Stimulated activated CD4-positive, alpha-beta T cell treated with anti-CD3 and anti-CD28 coated beads, Interleukin-12 subunit alpha, Interleukin-12 subunit beta, amount 100 ng/mL, for 4 hours (primary cell): Measurements from ENCODE around the gene STAT3.

Source experiments
- DNase-seq: peaks from one replicate; pipeline ENCODE4 v3.0.0-alpha.2; 2020

Gene STAT3

DNA sequence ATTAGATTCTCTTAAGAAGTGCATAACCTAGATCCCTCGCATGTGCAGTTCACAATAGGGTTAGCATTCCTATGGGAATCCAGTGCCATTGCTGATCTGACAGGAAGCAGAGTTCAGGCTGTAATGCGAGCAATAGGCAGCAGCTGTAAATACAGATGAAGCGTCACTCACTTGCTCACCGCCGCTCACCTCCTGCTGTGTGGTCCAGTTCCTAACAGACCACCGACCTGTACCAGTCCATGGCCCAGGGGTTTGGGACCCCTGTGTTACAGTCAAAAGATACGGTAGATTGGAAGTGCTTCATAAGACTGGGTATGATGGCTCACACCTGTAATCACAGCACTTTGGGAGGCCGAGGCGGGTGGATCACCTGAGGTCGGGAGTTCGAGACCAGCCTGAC is 97.1 kb downstream of the STAT3 start:
- no peak for DNase-seq

DNA sequence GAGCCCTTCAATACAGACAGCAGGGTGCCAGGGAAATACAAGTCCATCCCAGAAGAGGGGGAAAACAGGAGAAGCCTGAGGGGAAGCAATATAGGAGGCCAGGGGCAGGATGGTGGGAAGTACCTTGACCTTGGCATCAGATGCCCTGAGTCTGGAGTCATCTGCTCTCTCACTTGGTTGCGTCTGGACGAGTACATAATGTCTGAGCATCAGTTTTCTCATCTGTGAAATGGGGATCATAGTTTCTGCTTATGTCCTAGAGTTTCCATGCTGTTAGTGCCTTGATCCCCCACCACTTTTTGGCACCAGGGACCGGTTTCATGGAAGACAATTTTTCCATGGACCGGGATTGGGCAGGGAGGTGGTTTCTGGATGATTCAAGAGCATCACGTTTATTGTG is 97.7 kb downstream of the STAT3 start:
- no peak for DNase-seq

DNA sequence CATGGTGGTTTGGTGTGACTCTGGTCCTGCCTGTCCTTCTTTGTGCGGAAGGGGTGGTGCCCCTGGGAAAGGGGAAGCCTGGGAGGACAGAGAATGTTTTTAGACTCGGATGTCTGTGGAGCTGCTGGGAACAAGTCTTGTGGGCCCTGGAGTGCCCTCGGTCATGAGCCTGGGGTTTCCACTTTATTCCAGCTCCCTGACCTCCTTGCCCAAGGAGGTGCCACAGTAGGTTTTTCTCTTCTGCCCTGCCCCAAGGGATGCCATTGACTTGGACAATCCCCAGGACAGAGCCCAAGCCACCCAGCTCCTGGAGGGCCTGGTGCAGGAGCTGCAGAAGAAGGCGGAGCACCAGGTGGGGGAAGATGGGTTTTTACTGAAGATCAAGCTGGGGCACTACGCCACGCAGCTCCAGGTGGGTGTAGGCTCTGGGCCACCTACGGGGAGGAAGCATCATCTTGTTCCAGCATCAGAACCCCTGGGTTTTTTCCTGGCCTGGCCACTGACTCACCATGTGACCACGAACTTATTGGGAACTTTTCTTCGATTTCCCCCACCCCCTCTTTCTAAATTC is 98.5 kb downstream of the STAT3 start:
- DNase-seq = peak; percentile 69

DNA sequence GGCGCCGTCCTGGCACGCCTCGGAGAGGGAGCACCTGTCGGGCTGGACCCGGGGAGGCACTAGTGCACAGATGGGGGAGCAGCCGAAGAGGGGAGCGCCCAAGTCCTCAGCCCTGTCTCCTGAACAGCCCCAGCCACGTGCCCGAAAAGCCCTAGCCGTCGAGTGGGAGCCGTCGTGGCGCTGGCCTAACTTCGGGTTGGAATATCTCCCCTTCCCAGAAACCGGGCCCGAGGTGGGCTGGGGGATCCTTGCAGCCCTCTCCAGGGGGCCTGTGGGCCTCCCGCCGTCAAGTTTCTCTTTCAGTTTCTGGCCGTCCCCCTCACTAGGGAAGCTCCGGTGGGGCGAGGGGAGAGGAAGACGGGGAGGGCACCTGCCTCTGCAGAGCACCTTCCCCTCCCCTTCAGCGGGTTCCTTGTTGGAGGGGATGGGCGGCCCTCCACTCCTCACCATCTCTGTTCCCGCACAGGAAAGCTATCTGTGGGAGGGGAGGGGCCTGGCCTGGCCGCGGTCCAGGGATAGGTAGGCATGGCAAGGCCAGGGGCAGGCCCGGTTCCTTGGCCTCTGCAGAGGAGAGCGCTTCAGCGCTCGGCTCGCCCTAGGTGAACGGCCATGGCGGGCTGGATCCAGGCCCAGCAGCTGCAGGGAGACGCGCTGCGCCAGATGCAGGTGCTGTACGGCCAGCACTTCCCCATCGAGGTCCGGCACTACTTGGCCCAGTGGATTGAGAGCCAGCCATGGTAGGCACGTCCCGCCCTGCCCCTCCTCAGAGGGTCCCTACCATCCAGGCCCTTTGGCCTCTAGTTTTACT is 99.2 kb downstream of the STAT3 start:
- DNase-seq = peak; percentile 65

DNA sequence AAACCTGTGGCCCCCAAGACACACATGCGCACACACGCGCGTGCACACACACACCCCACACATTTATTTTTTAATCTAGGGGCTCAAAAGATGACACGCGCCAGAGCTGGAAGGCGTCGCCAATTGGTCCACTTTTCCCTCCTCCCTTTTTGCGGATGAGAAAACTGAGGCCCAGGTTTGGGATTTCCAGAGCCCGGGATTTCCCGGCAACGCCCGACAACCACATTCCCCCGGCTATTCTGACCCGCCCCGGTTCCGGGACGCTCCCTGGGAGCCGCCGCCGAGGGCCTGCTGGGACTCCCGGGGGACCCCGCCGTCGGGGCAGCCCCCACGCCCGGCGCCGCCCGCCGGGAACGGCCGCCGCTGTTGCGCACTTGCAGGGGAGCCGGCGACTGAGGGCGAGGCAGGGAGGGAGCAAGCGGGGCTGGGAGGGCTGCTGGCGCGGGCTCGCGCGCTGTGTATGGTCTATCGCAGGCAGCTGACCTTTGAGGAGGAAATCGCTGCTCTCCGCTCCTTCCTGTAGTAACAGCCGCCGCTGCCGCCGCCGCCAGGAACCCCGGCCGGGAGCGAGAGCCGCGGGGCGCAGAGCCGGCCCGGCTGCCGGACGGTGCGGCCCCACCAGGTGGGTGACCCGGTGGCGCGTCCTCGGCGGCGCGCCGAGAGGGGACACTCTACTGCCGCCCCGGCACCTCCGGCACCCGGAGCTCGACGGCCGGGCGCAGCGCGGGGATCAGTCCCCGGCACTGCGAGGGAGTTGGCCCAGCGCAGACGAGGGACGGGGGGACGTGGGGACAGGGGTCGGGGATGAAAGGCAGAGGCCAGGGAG is 100.1 kb downstream of the STAT3 start, which contains the start of gene STAT5A:
Gene STAT5A (plus strand): TSS at position 522 of the 826 bp plus-strand sequence. CDS start 914 bp downstream, outside the sequence.
- DNase-seq = peak; percentile 67

DNA sequence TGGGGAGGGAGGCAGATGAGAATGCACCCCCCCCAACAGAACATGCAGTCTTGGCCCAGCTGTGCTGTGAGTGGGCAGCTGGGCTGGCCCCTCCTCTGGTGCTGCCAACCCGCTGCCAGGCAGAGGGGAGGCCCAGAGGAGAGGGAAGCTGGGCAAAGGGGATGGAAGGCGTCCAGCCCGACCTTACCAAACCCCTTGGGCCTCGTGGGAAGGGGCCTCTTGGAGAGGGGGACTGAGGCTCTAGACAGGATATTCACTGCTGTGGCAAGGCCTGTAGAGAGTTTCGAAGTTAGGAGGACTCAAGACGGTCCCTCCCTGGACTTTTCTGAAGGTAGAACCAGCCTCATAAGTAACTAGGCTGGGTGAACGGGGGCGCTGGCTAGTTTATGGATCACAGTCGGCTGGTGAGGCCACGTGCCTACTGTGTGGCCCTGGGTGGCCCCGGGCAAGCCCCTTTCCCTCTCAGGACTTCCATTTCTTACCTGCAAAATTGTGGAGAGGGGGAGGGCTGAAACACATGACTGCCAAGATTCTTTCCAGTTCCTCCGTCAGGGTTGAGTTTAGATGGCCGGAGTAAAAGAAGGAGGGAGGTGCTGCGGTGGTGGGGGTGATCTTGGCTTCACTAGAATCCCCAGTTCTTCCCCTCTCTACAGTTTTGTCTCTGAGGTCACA is 100.8 kb downstream of the STAT3 start:
- peak; percentile 41 for DNase-seq

DNA sequence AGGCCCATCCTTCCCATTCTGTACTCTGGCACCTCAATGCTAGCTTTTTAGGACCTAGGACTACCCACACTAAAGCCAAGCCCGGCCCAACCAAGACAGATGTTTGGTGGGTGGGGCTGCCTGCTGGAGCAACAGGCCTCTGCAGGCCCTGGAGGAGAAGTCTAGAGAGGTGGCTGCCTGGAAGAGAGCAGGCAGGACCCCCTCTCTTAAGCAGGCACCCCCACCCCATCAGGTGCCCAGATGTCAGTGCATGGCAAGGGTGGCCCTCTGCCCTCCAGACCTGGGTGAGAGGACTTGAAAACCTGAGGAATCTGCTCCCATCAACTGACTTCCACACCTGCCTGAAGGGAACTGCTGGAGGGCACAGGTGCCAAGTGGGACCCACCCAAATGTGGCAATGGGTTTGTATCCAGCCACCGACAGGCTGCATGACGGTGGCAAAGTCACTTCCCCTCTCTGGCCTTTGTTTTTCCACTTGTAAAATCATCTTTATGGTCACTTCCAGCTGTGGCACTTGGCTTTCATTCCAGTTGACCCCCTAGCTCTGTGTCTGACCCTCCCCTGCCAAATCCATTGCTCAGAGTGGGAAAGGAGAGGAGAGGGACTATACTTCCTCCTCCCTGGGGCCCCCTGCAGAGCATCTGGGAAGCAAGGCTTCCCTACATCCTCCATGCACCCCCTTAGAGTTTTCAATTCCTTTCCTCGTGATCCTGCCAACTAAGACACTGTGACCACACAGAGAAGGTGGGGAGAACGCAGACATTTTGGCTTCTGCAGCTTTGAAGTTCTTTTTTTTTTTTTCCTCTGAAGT is 101.6 kb downstream of the STAT3 start:
- no peak for DNase-seq

DNA sequence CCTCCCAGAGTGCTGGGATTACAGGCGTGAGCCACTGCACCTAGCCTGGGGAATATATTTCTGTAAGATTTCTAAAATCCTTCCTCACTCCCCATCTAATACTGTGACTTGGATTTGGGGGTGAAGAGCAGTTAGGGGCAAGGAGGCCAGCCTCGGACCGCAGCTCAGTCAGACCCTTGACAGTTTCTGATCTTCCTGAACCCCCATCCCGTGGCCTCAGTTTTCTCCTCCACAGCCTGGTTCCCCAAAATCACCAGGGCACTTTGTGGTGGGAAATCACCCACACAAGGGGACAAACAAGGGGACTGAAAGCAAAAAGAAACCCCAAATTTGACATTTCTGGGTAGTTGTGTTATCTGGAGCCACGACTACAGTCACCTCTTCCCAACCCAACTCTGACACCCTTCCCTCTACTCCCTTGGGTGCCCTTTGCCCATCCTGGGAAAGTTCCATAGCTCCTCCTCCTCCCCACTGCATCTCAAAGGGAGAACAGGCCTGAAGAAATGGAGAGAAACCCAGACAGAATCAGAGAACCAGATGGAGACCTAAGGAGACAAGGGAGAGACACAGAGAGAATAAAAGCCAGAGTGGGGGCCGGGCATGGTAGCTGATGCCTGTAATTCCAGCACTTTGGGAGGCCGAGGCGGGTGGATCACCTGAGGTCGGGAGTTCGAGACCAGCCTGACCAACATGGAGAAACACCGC is 102.7 kb downstream of the STAT3 start:
- DNase-seq = no peak

DNA sequence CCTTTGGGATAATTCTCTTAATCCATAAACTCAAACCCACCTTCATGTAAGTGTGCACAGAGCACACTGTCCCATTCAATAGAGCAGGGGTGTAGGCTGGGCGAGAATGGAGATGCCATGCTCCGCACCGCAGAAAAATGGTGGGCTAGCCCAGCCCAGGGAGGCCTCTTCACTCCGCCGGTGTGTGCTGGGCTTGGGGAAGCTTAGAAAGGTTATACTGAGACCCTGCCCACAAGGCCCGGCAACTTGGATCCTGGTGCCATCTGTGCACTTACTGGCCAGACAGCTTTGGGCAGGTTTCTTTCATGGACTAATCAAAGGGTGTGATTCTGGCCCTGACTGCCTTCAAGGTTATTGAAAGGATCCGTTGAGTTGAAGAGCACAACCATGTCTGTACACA is 103.7 kb downstream of the STAT3 start:
- DNase-seq = no peak

DNA sequence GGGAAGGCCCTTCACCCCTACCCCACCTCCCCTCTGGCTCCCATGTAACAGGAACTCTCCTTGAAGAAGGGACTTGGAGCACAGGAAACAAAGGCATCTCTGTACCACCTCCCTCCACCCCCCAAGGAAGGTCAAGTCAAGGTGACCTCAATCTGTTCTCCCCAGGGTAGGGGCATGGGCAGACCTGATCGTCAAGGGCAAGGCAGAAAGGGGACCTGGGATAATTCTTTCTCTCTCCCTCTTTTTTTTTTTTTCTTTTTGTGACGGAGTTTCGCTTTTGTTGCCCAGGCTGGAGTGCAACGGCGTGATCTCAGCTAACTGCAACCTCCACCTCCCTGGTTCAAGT is 104.2 kb downstream of the STAT3 start:
- no peak for DNase-seq

DNA sequence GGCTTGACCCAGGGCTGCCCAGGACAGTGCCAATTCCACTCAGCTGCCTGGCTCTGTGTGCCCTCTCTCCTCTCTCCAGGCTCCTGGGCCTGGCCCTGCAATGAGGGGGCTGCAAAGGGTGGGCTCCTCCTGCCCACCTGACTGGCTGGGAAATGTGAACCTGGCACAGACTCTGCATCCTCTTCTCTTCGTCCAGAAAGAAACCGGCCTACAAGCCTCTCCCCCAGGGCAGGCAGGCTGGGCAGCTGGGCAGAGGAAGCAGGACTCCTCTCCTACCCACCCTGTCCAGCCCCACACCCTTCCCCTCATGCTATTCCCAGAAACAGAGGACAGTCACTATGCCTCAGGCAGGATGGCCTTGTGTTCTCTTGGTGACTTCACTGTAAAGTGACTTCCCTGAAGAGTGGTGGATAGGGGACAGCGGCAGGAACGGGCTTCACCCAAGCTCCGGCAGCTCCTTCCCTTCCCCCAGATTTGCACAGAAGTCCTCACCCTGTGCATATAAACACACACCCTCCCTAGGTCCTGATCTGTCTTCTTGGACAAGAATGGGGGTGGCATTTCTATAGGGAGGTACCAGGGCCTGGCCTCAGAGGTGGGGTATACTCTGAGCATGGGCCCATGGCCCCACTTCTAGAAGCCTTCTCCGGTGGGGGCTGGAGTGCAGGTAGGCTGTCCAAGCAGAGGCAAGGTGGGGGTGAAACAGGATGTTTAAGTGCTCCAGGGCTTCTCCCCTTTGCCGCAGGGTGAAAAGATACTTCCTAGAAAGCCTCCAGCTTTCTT is 104.8 kb downstream of the STAT3 start:
- DNase-seq = no peak

DNA sequence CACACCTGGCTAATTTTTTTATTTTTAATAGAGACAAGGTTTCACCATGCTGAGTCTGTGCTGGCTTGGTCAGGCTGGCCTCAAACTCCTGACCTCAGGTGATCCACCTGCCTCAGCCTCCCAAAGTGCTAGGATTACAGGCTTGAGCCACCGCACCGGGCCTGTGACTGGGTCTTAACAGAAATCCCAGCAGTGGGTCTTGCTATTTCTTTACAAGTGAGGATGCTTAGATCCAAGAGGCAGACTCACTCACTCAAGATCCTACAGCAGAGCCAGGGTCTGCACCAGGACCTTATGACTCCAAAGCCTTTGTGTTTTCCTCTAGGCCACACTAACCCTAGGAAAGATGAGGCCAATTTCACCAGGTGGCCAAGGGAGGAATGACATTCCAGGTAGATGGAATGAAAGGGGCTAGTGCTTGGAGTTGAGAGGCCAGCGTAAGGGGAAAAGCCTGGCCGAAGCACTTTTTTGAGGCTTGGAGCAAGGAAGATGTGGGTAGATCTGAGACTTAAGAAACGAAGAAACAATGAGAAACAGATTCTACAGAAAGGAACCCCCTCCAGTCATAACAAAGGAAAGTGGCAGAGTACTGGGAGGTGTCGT is 105.7 kb downstream of the STAT3 start:
- DNase-seq = no peak

DNA sequence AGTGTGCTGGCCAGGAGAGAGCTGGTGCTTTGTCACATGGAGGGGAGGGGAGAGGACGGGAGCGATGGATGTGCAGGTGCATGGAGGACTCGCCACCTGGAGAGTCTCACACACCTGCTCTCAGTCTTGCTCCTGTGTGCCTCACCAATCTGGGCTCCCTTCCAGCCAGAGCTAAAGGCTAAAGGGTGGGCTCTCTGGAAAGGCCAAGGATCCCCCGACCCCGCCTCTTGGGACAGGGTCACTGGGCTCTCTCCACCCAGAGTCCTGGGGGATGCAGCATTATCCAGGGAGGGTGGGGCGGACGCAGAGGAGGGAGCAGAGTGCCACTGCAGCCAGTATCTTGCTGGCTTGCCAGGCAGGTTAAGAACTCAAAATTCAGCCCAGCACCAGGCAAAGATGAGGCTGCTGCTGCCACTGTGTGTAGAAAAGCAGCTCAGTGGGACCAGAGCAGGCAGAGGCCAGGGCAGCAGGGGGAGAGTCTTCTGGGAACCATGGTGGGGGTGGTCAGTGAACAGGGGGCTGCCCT is 106.6 kb downstream of the STAT3 start:
- no peak for DNase-seq

DNA sequence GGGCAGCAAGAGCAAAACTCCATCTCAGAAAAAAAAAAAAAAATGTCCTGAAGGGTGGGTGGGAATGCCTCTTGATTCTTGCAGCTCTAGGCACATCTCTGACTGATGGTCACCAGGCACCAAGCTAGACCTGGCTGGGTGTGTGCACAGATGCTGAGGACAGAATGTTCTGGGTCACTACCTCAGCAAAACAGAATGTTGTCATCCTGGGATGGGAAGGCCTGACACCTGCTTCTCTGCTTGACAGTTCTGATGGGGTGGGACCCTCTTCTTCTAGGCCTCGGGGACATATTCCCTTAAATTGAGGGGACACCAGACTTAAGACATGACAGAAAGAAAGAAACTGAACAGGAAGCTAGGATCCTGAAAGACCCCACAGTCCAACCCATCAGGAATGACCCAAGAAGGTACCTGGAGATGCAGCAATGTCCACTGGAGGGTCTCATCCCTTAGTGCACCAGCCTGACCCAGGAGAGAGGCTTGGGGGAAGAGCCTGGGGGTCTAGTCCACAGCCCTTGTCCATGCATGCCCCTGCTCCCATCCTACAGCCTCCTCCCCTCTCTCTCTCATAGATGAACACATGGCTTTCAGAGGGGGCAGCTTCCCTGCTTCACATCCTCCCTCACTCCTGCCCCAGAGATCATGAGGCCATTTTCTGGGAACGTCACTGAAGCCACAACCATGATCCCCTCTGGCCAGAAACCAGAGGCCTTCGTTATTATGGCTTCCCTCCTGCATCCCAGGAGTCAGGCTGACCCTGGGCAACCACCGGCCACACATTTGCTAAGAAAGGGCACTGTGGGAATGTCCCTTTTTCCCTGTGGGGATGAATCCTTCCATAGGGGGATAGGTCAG is 108.2 kb downstream of the STAT3 start:
- DNase-seq = no peak

DNA sequence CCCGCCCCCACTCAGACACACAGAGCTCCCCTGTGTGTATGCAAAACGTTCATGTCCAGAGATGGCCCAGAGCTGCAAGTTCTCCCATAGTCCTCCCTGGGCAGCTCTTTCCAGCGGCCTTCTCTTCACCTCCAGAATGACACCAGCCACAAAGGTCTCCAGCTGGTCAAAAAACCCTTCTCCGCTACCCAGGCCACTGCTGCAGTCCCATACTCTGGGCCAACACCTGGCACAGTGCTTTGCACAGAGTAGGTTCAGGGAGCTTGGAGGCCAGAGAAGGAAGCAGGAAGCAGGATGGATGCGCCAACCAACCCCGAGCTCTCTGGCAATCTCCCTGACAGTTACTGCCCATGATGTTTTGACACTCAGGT is 110.9 kb downstream of the STAT3 start:
- DNase-seq = no peak

DNA sequence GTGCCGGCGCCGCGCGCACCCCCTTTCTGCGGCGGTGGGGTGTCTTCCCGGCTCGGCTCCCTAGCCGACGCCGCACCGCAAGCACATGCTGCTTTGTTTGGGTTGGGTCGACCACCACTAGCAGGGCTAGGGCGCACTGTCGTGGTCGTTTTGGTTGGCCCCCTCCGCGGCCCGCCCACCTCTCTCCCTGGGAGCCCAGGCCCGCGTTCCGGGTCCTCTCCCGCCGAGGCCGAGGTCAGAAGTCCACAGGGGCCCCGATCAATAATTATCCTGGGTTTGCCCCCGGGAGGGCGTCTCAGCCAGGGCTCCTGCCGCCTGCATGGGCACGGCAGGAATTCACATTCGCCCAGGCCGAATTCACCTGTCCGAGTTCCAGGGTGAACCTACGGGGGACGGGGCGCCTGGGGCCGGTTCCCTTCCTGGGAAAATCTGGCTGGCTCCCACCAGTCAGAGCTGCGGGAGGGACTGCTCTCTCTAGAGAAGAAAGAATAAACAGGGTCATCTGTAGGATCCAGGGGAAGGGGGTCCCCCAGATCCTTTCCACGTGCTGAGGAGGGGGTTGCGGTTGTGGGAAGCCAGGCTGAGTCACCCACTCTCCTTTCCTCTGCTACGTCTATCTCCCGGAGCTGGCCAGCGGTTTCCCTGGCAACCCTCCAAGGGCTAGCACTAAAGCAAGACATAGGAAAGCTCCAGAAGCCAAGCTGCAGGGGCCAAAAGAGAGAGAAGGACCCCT is 111.5 kb downstream of the STAT3 start:
- no peak for DNase-seq

DNA sequence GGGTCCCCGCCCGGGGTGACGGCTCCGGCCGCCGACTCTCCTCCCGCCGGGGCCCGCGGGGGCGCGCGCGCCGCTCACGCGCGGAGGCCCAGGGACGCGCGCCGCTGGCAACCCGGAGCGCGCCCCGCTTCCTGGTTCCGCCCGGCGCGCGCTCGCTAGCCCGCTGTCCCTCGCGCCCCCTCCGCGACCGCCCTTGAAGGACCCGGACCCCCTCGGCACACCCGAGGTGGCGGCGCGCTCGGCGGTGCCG is 112.0 kb downstream of the STAT3 start, which contains the start of gene STAT5B:
Gene STAT5B (minus strand): TSS at position 33 of the 250 bp plus-strand sequence. CDS start 44,264 bp downstream, outside the sequence.
- DNase-seq = peak; percentile 69

DNA sequence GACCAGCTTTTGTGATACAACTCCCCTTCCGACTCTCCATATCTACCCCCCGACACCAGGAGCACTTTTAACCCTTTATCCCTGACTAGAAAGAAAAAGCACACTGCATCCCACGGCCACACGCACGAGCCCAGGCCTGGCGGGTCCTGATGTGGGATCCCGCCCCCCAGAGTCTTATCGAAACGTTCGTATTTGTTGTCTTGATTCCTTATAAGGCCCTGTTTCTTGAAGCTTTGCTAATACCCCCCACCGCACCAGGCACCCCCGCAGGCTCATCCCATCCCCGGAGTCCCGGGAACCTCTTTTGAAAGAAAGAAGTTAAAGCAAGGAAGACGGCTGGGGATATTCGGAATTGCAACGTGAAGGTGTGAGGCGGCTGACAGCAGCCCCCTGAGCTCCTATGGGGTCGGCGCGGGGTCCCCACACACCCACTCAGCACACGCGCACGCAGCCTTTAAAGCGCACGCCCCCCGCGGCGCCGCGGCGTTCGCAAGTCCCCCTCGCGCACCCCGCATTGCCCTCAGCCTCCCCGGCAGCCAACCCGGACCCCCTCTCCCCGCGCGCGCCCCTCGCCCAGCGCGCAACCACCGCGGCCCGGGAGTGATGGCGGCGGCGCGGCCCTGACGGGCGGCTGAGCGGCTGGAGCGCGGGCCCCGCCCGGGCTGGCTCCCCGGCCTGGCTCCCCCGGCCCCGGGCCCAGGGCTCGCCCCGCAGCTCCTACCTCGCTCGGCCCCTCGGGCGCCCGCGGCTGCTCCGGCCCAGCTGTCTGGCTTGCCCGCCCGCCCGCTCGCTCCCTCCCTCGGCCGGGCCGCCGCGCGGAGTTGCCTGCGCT is 112.5 kb downstream of the STAT3 start:
- peak; percentile 35 for DNase-seq
